Coronary artery (tissue), 2 donors: ENCODE data around the gene SH3BGR.

ENCODE experiments used
- DNase-seq: peaks from one replicate; pipeline ENCODE4 v3.0.0-alpha.2; 2017; ENCODE audit warnings: low spot score
- H3K27ac ChIP-seq, 2 donors: fragments of 200-600 bp; sonication (generic); one replicate each; pipeline ENCODE4 v1.5.1; 2016 to 2019
- H3K4me3 ChIP-seq: fragments of 200-600 bp; sonication (generic); 2 replicates; pipeline ENCODE4 v1.5.1; 2016; ENCODE audit warnings: mild to moderate bottlenecking, moderate library complexity
- TF ChIP-seq, protein P1 (sequence below): fragments of 200-600 bp; sonication (generic); IDR thresholded peaks from one replicate; pipeline ENCODE4 v1.5.1; 2019; ENCODE audit warnings: antibody characterized with exemption

Gene SH3BGR

DNA sequence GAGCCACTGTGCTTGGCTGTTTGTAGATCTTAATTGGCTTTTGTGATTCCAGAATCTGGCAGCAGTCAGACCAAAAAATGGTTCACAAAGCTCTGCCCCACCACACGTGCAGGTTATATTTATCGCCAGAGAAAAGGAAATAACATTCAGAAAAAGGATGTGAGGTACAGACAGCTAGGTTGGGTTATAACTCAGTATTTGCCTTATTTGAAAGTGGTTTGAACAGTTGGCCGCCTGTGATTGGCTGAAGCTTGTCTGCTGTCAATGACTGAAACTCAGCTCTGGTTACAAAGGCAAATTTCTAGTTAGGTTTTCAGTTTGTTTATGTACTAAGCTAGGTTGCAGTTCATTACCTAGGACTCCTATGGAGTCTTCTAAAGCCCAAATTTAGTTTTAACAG, 9.6 kb downstream of the SH3BGR start:
- DNase-seq, result no peak
- TF ChIP-seq, protein P1, sequence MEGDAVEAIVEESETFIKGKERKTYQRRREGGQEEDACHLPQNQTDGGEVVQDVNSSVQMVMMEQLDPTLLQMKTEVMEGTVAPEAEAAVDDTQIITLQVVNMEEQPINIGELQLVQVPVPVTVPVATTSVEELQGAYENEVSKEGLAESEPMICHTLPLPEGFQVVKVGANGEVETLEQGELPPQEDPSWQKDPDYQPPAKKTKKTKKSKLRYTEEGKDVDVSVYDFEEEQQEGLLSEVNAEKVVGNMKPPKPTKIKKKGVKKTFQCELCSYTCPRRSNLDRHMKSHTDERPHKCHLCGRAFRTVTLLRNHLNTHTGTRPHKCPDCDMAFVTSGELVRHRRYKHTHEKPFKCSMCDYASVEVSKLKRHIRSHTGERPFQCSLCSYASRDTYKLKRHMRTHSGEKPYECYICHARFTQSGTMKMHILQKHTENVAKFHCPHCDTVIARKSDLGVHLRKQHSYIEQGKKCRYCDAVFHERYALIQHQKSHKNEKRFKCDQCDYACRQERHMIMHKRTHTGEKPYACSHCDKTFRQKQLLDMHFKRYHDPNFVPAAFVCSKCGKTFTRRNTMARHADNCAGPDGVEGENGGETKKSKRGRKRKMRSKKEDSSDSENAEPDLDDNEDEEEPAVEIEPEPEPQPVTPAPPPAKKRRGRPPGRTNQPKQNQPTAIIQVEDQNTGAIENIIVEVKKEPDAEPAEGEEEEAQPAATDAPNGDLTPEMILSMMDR, result no peak
- Histone ChIP-seq H3K4me3 (no peak overlapping the region), H3K27ac (no peak overlapping the region)

DNA sequence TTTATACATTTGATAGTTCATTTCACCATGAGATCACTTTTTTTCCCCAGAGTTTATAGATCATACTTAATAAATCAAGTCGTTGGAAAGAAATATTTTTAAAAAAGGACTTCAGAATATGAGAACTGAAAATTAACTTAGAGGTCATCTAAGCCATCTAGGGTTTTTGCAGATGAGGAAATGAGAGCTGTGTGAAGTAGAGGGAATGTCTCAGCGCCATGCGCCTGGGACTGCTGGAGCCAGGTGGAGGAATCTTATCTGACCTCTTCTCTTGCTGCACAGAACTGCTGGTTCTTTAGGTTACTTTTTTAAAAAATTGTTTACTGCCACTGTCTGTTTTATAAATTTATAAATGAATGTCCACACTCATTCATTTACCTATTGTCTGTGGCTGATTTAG, 11.5 kb downstream of the SH3BGR start:
- Histone ChIP-seq H3K4me3 (no peak overlapping the region), H3K27ac (no peak overlapping the region)
- TF ChIP-seq, protein P1, result no peak
- no peak for DNase-seq

DNA sequence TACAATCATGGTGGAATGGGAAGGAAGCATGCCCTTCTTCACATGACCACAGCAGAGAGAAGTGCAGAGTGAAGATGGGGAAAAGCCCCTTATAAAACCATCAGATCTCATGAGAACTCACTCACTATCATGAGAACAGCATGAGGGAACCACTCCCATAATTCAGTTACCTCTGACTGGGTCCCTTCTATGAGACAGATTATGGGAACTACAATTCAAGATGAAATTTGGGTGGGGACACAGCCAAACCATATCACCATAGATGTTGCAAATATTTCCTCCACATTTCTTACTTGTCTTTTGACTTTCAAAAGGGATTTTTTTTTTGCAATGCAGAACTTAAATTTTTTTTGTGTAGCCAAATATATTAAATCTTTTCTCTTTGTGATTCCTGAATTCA, 14.8 kb downstream of the SH3BGR start:
- TF ChIP-seq, protein P1, result no peak
- no peak for DNase-seq
- Histone ChIP-seq H3K4me3 (no peak overlapping the region), H3K27ac (no peak overlapping the region)

DNA sequence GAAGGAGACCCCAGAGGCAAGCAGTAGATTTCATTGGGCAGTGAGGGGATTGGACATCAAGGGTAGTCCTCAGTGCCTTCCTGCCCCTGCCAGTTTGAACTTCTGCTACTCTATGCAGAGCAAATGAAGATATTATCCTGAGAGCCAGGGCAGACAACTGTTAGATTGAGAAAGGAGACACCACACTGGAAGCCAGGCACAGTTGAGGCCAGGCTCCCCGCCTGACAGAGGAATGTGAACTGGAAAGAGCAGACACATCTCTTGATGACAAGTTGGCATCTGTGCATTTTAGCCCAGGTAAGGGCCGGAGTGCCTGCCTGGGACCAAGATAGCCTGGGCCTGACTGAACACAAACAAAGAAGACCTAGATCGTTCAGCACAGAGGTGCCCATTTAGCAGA, 16.0 kb downstream of the SH3BGR start:
- no peak for DNase-seq
- H3K27ac ChIP-seq, result no peak overlapping the region
- TF ChIP-seq, protein P1, result no peak

DNA sequence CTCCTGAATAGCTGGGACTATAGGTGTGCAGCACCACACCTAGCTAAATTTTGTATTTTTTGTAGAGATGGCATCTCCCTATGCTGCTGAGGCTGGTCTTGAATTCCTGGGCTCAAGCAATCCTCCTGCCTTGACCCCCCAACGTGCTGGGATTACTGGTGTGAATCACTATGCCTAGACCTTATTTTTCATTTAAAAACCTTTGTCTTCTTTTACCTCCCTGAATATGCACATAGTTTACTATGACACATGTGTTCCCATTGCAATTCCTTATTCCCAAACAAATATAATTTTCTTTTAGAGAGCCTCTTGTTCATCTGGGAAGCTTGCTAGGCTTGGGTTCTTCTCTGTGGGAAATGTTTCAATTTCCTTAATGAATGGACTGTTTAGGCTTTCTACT, 16.8 kb downstream of the SH3BGR start:
- DNase-seq, result no peak
- TF ChIP-seq, protein P1, result no peak
- Histone ChIP-seq H3K4me3 (no peak overlapping the region), H3K27ac (no peak overlapping the region)

More for the DNA sequence above, 16.0 kb downstream of the SH3BGR start:
- no peak overlapping the region for H3K4me3 ChIP-seq

DNA sequence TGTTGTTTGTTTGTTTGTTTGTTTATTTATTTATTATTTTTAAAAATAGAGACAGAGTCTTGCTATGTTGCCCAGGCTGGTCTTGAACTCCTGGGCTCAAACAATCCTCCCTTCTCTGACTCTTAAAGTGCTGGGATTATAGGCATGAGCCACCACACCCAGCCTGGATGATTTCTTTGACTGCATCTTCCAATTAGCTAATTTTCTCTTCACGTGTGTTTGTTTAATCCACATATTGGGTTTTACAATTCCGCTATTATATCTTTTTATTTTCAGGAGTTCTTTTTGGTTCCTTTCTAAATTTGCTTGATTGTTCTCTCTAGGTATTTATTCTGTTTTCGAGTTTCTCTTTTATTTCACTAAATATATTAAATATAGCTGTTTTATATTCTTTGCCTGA, 19.8 kb downstream of the SH3BGR start:
- Histone ChIP-seq H3K4me3 (no peak overlapping the region), H3K27ac (no peak overlapping the region)
- TF ChIP-seq, protein P1, result no peak
- DNase-seq, result no peak

DNA sequence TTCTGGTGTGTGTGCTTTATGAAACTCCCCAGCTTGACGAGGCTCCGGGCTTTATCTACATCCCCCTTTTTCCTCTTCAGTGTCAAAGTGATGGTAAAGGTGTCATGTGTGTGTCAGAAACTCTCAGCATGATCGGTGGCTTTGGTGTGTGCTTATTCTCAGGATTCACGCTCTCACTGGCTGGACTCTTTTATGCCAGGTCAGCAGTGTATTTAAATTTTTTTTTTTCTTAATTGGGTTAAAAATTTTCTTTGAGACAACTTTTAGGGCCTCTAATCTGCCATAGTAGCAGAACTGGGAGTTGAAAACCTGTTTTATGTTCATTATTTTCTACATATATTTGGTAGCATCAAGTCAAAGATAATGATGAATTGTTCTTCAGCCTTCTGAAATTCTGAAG, 21.0 kb downstream of the SH3BGR start:
- TF ChIP-seq, protein P1, result no peak
- DNase-seq, result no peak
- Histone ChIP-seq H3K4me3 (no peak overlapping the region), H3K27ac (no peak overlapping the region)
